ENCODE results near the gene ZNF516. TPM values are rescaled to one million over a fixed set of nuclear protein-coding genes. Genes with fewer than 3 reads are reported as not detected.
A peak's percentile ranks its signal among the peaks of the same experiment; 100 is the strongest.

ZNF516 gene
- total RNA-seq, 1 experiment from 2014 or later = 22.6 TPM

DNA sequence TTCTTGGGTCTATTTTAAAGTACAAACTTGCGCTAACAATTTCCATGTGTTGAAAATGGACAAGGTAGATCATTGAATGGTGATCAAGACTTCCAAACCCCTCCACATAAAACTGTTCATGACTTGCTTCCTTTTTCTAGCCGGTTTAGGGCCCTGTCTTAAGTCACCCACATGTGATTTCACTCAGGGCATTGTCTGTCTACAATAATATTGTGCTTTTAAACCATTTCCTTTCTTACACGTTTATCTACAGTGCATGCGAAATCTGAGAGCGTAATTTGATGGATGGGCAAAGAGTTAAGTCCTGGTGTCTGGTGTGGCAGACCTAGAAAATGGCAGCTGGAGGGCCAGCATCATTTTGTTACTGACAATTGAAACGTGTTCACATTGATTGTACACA is 2.0 kb upstream of the ZNF516 start:
- no peak for TF ChIP-seq CTCF (conservative IDR thresholded peaks at IDR 0.05)
- Histone ChIP-seq H2BK20ac (ENCODE audit: low read depth, low read length, poor library complexity, severe bottlenecking) (no peak overlapping the region), H3K27me3 (ENCODE audit: insufficient read depth, low read length) (peaks cover 9% of the 10 kb centered on the region), H3K14ac (ENCODE audit: insufficient read depth, low read length) (no peak overlapping the region), H3K79me2 (ENCODE audit: insufficient read depth, low read length) (no peaks in the 10 kb centered on the region), H3K79me1 (ENCODE audit: insufficient read depth, low read depth, low read length, poor library complexity, severe bottlenecking) (no peaks in the 10 kb centered on the region), H2AFZ (ENCODE audit: low read length) (no peak overlapping the region), H2BK12ac (ENCODE audit: insufficient read length, low read depth, low read length) (no peak overlapping the region), H4K20me1 (ENCODE audit: control insufficient read depth, insufficient read depth, insufficient read length) (no peaks in the 10 kb centered on the region), H3K9ac (ENCODE audit: extremely low read depth, insufficient read length, low read length) (no peak overlapping the region), H4K8ac (replicated peaks; ENCODE audit: insufficient read length, low read depth, low read length) (no peak overlapping the region), H3K18ac (ENCODE audit: insufficient read length, low read depth, low read length) (no peak overlapping the region), H2BK120ac (ENCODE audit: low read depth, low read length, poor library complexity, severe bottlenecking) (no peak overlapping the region), H2BK15ac (ENCODE audit: low read depth, low read length) (no peak overlapping the region), H4K91ac (ENCODE audit: insufficient read length, low read depth, low read length) (no peak overlapping the region), H3K4ac (ENCODE audit: low read depth, low read length) (no peak overlapping the region), H3K56ac (ENCODE audit: insufficient read length, low read depth, low read length) (no peak overlapping the region), H3T11ph (ENCODE audit: low read length) (no peak overlapping the region), H3K23me2 (ENCODE audit: insufficient read length, low read depth, low read length, poor library complexity, severe bottlenecking) (peaks cover 28% of the 10 kb centered on the region), H2AK5ac (ENCODE audit: insufficient read length, low read length) (no peak overlapping the region), H3K27ac (ENCODE audit: insufficient read length, low read depth, low read length) (no peak overlapping the region), H3K4me2 (ENCODE audit: insufficient read depth, insufficient read length, low read length) (no peak overlapping the region), H2BK5ac (ENCODE audit: insufficient read length, low read length) (no peak overlapping the region), H4K5ac (ENCODE audit: insufficient read length, low read depth, low read length) (no peak overlapping the region), H3K4me1 (ENCODE audit: insufficient read depth, low read length) (no peaks in the 10 kb centered on the region), H3K23ac (ENCODE audit: insufficient read length, low read depth, low read length) (no peak overlapping the region), H3K9me3 (ENCODE audit: control insufficient read depth, low read depth, low read length) (no peaks in the 10 kb centered on the region)
- Mint-ChIP-seq H3K9me3 (peaks cover 0 to 3% of the 10 kb centered on the region in 2 experiments; a peak in 2 of 5 replicates), H3K27me3 (ENCODE audit: low read depth) (peaks cover 52% of the 10 kb centered on the region), H3K4me3 (peak overlapping the region; percentile 16 to 86; a peak in 2 of 5 replicates), H3K4me1 (peaks cover 18 to 26% of the 10 kb centered on the region in 2 experiments), H3K36me3 (ENCODE audit: insufficient read depth in 1 of 3, low read depth in 3 of 3) (no peaks in the 10 kb centered on the region), H3K27ac (no peak overlapping the region)
- DNase-seq = no peak
- WGBS (ENCODE audit: extremely low coverage, insufficient read length, low lambda C conversion rate) = no CpG with 5 or more reads among the region's 6 CpGs

All from H9 (cell line).